ENCODE results near the gene WDR46. TPM values are rescaled to one million over a fixed set of nuclear protein-coding genes. Genes with fewer than 3 reads are reported as not detected.
A peak's percentile ranks its signal among the peaks of the same experiment; 100 is the strongest.

The WDR46 gene
- total RNA-seq, 1 experiment from 2014 or later = 99.2 TPM

DNA sequence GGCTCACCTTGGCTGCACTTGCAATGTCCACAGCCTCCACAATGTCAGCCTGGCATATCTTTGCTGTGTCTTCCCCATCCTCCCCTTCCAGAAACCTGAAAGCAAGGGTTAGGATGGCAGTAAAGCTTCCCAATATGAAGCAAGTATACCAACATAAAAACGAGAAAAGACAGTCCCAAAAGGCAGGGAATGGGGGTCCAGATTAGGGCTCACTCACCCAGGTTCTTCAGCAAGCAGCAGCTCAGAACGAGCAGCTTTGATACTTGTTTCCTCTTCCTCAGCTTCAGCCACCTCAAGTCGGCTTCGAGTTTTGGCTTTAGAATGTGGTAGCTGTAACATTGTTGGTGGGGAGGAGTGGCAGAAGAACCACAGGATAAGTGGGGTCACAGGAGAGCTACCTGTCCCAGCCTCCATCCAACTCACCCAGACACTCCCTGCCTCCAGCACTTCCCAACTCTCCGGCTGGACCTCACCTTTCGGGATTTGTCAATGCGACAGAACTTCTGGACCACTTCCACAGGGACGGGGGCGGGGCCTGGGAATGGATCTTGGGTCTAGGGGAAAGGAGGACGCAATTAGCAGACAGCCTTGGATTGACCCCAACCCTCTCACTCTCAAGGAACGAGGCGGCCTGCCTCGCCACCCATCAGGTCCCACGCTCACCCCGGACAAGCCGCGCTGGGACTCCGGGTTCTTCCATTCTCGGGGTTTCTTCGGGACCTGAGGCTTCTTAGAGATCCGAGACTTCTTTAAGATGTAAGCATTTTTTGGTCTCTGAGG, 708 bp downstream of the WDR46 start:
- H3K9me3 Mint-ChIP-seq = no peaks in the 10 kb centered on the region
- Histone ChIP-seq H4K8ac (replicated peaks; ENCODE audit: insufficient read length, low read depth, low read length) (no peak overlapping the region), H2AK5ac (ENCODE audit: insufficient read length, low read length) (no peak overlapping the region), H3K4me2 (ENCODE audit: insufficient read depth, insufficient read length, low read length) (peak overlapping the region; percentile 74), H3K79me1 (ENCODE audit: insufficient read depth, low read depth, low read length, poor library complexity, severe bottlenecking) (peaks cover 8% of the 10 kb centered on the region), H3T11ph (ENCODE audit: low read length) (no peak overlapping the region), H3K27ac (ENCODE audit: insufficient read length, low read depth, low read length) (no peak overlapping the region), H3K79me2 (ENCODE audit: insufficient read depth, low read length) (peaks cover 7% of the 10 kb centered on the region; the same call in 1 of the 2 replicates), H3K4ac (ENCODE audit: low read depth, low read length) (no peak overlapping the region), H3K27me3 (ENCODE audit: insufficient read depth, low read length) (no peaks in the 10 kb centered on the region), H3K23me2 (ENCODE audit: insufficient read length, low read depth, low read length, poor library complexity, severe bottlenecking) (peaks cover 12% of the 10 kb centered on the region), H3K9ac (ENCODE audit: extremely low read depth, insufficient read length, low read length) (peak overlapping the region; percentile 32), H2BK12ac (ENCODE audit: insufficient read length, low read depth, low read length) (no peak overlapping the region), H3K18ac (ENCODE audit: insufficient read length, low read depth, low read length) (no peak overlapping the region), H4K91ac (ENCODE audit: insufficient read length, low read depth, low read length) (no peak overlapping the region), H3K9me3 (ENCODE audit: control insufficient read depth, low read depth, low read length) (no peaks in the 10 kb centered on the region), H2AFZ (ENCODE audit: low read length) (no peak overlapping the region), H2BK15ac (ENCODE audit: low read depth, low read length) (no peak overlapping the region), H3K4me1 (ENCODE audit: insufficient read depth, low read length) (no peaks in the 10 kb centered on the region; the same call in 1 of the 2 replicates), H2BK120ac (ENCODE audit: low read depth, low read length, poor library complexity, severe bottlenecking) (no peak overlapping the region), H4K20me1 (ENCODE audit: control insufficient read depth, insufficient read depth, insufficient read length) (no peaks in the 10 kb centered on the region), H3K14ac (ENCODE audit: insufficient read depth, low read length) (no peak overlapping the region), H4K5ac (ENCODE audit: insufficient read length, low read depth, low read length) (no peak overlapping the region), H2BK20ac (ENCODE audit: low read depth, low read length, poor library complexity, severe bottlenecking) (no peak overlapping the region), H2BK5ac (ENCODE audit: insufficient read length, low read length) (no peak overlapping the region), H3K56ac (ENCODE audit: insufficient read length, low read depth, low read length) (no peak overlapping the region), H3K23ac (ENCODE audit: insufficient read length, low read depth, low read length) (no peak overlapping the region)
- H3K36me3 Mint-ChIP-seq (ENCODE audit: insufficient read depth in 1 of 3, low read depth in 3 of 3) = peaks cover 29 to 78% (median 54%) of the 10 kb centered on the region in 3 experiments; a peak in 6 of 7 replicates
- no CpG with 5 or more reads among the region's 21 CpGs for WGBS (ENCODE audit: extremely low coverage, insufficient read length, low lambda C conversion rate)
- H3K4me3 Mint-ChIP-seq = peak overlapping the region; percentile 99 to 100
- H3K4me1 Mint-ChIP-seq = peaks cover 7 to 20% of the 10 kb centered on the region in 2 experiments
- H3K27me3 Mint-ChIP-seq (ENCODE audit: low read depth) = no peaks in the 10 kb centered on the region; the same call in 1 of the 2 replicates
- peak overlapping the region in 2 of 3 experiments; percentile 97 to 98; a peak in 3 of 7 replicates for H3K27ac Mint-ChIP-seq
- TF ChIP-seq CTCF (conservative IDR thresholded peaks at IDR 0.05) = no peak
- no peak for DNase-seq

All from H9 (cell line).